Calu3 (cell line): Measurements from ENCODE around the gene PDE7B. TPM values are rescaled to one million over a fixed set of nuclear protein-coding genes. Genes with fewer than 3 reads are reported as not detected.

Source experiments
- BruUV-seq: library from RNA; stranded (reverse); fragments of 400-500 nt; replicated peaks from 2 replicates; lab custom pipeline; 2021; lab: Mats Ljungman, UMichigan
- CTCF ChIA-PET: fragments of 300-600 bp; sonication (Branson Sonifier 250); formaldehyde crosslinking; loops from one replicate; lab custom pipeline; 2022; ENCODE audit warnings: antibody characterized with exemption; lab: Charles Lee
- DNase-seq: peaks from one replicate; pipeline ENCODE4 v3.0.0; 2022
- H3K27ac Mint-ChIP-seq: one replicate; pipeline ENCODE4 v1.8.0; 2022; ENCODE audit warnings: mixed read lengths; ENCODE audit not compliant: unreplicated experiment
- H3K27me3 Mint-ChIP-seq: one replicate; pipeline ENCODE4 v1.8.0; 2022; ENCODE audit warnings: mixed read lengths; ENCODE audit not compliant: unreplicated experiment
- H3K36me3 Mint-ChIP-seq: one replicate; pipeline ENCODE4 v1.8.0; 2022; ENCODE audit warnings: mild to moderate bottlenecking, moderate library complexity, mixed read lengths; ENCODE audit not compliant: insufficient read depth, unreplicated experiment
- H3K4me1 Mint-ChIP-seq: one replicate; pipeline ENCODE4 v1.8.0; 2022; ENCODE audit warnings: mild to moderate bottlenecking, low read depth, mixed read lengths; ENCODE audit not compliant: unreplicated experiment
- H3K4me3 Mint-ChIP-seq: one replicate; pipeline ENCODE4 v1.8.0; 2022; ENCODE audit warnings: mild to moderate bottlenecking, low read depth, moderate library complexity, mixed read lengths; ENCODE audit not compliant: unreplicated experiment
- H3K9me3 Mint-ChIP-seq: one replicate; pipeline ENCODE4 v1.8.0; 2022; ENCODE audit warnings: low read depth, mixed read lengths; ENCODE audit not compliant: unreplicated experiment
- CTCF ChIP-seq: fragments of 200-600 bp; IDR thresholded peaks from one replicate; pipeline ENCODE4 v1.8.0; 2022; ENCODE audit warnings: antibody characterized with exemption; ENCODE audit not compliant: unreplicated experiment
- intact Hi-C: fragments of 100-400 bp; cut with micrococcal nuclease; formaldehyde crosslinking; loops from one replicate; pipeline ENCODE4 v1.10.0; 2022; ENCODE audit not compliant: unreplicated experiment
- total RNA-seq: library from RNA; stranded (reverse); gene quantifications from 2 replicates; pipeline ENCODE4 v1.2.3, GENCODE V29; 2022

Gene PDE7B
- total RNA-seq, 1 experiment from 2014 or later = 0.09 TPM

- H3K4me3 Mint-ChIP-seq = no peak overlapping the region
- no peaks in the 10 kb centered on the region for H3K9me3 Mint-ChIP-seq
- intact Hi-C loops = no loop called here
- CTCF ChIA-PET = no interaction called here
- no peaks in the 10 kb centered on the region for H3K27me3 Mint-ChIP-seq
- no peaks in the 10 kb centered on the region for H3K4me1 Mint-ChIP-seq
- no peak for TF ChIP-seq CTCF
- no peak overlapping the region for H3K27ac Mint-ChIP-seq
- DNase-seq = no peak
- BruUV-seq = no TSS peak
- no peaks in the 10 kb centered on the region for H3K36me3 Mint-ChIP-seq
These were observed 99.2 kb downstream of the PDE7B start for GRCh38 chr6:135950669-135951068.

GRCh38 chr6:135951169-135951568 lies 99.7 kb downstream of the PDE7B start:
- Mint-ChIP-seq H3K4me3 (no peak overlapping the region), H3K9me3 (no peaks in the 10 kb centered on the region), H3K27ac (no peak overlapping the region), H3K4me1 (no peaks in the 10 kb centered on the region), H3K27me3 (no peaks in the 10 kb centered on the region), H3K36me3 (no peaks in the 10 kb centered on the region)
- TF ChIP-seq CTCF = no peak
- no TSS peak for BruUV-seq
- CTCF ChIA-PET = no interaction called here
- intact Hi-C loops = no loop called here
- DNase-seq = no peak

GRCh38 chr6:135953818-135954217 lies 102.3 kb downstream of the PDE7B start:
- H3K9me3 Mint-ChIP-seq = no peaks in the 10 kb centered on the region
- H3K36me3 Mint-ChIP-seq = no peaks in the 10 kb centered on the region
- CTCF ChIA-PET = no interaction called here
- no peak overlapping the region for H3K27ac Mint-ChIP-seq
- TF ChIP-seq CTCF = no peak
- no peak overlapping the region for H3K4me3 Mint-ChIP-seq
- no peaks in the 10 kb centered on the region for H3K27me3 Mint-ChIP-seq
- H3K4me1 Mint-ChIP-seq = no peaks in the 10 kb centered on the region
- intact Hi-C loops = no loop called here
- no peak for DNase-seq
- BruUV-seq = no TSS peak

- Mint-ChIP-seq H3K27ac (no peak overlapping the region), H3K4me1 (no peaks in the 10 kb centered on the region), H3K27me3 (no peaks in the 10 kb centered on the region), H3K4me3 (no peak overlapping the region), H3K36me3 (no peaks in the 10 kb centered on the region), H3K9me3 (no peaks in the 10 kb centered on the region)
- CTCF ChIA-PET = no interaction called here
- no TSS peak for BruUV-seq
- TF ChIP-seq CTCF = no peak
- intact Hi-C loops = no loop called here
- no peak for DNase-seq
These were observed 103.6 kb downstream of the PDE7B start for GRCh38 chr6:135955099-135955498.
